Measurements from ENCODE around the gene BPTF.
"Not testable (repeated sequence)": the region's sequence is repeated elsewhere in the genome, so short reads cannot be mapped to it uniquely, and the experiment has no call there.

The BPTF gene

DNA sequence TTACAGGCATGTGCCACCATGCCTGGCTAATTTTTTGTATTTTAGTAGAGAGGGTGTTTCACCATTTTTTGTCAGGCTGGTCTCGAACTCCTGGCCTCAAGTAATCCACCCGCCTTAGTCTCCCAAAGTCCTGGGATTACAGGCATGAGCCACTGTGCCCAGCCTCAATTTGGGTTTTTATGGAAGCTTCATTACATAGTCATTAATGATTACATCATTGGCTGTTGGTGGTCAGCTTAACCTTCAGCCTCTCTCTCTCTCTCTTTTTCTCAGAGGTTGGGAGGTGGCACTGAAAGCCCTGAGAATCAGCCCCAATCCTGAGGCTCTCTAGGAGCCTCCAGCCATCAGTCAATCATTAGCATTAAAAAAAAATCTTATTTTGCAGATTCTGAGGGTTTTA, 125.6 kb downstream of the BPTF start:
- H3K4me3 ChIP-seq (ENCODE audit: low read length), result no peak overlapping the region
- no peak for DNase-seq (ENCODE audit: low read depth)
- TF ChIP-seq, protein P1, sequence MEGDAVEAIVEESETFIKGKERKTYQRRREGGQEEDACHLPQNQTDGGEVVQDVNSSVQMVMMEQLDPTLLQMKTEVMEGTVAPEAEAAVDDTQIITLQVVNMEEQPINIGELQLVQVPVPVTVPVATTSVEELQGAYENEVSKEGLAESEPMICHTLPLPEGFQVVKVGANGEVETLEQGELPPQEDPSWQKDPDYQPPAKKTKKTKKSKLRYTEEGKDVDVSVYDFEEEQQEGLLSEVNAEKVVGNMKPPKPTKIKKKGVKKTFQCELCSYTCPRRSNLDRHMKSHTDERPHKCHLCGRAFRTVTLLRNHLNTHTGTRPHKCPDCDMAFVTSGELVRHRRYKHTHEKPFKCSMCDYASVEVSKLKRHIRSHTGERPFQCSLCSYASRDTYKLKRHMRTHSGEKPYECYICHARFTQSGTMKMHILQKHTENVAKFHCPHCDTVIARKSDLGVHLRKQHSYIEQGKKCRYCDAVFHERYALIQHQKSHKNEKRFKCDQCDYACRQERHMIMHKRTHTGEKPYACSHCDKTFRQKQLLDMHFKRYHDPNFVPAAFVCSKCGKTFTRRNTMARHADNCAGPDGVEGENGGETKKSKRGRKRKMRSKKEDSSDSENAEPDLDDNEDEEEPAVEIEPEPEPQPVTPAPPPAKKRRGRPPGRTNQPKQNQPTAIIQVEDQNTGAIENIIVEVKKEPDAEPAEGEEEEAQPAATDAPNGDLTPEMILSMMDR (IDR thresholded peaks at IDR 0.05; ENCODE audit: insufficient read depth, low read depth, low read length, missing control alignments), result no peak

DNA sequence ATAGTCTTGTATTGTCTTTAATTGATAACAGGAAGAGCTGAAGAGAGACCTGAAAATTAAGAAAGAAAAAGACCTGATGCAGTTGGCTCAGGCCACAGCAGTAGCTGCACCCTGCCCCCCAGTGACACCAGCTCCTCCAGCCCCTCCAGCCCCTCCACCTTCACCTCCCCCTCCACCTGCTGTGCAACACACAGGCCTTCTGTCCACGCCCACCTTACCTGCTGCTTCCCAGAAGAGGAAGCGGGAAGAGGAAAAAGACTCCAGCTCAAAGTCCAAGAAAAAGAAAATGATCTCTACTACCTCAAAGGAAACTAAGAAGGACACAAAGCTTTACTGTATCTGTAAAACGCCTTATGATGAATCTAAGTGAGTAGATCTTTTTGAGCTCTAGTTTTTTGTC, 134.2 kb downstream of the BPTF start:
- no peak overlapping the region for H3K4me3 ChIP-seq (ENCODE audit: low read length)
- DNase-seq (ENCODE audit: low read depth), result no peak
- TF ChIP-seq, protein P1 (IDR thresholded peaks at IDR 0.05; ENCODE audit: insufficient read depth, low read depth, low read length, missing control alignments), result no peak

DNA sequence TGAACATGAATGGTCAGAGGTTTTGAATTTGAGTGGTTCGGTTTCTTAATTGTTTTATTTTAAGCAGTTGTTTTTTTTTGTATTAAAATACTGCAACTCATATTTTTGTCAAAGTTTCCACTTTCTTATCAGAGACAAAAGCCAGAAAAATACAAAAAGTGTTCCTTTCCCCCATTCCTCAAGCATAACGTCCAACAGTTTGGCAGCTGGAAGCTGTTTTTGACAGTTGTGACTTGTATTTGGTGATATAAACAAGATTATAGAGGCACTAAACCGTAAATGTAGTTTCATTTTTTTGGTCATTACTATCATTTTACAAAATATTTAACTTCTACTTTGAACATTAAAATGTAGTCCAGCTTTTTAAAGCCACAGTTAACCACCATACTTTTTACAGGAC, 135.0 kb downstream of the BPTF start:
- not testable (repeated sequence) for DNase-seq (ENCODE audit: low read depth); H3K4me3 ChIP-seq (ENCODE audit: low read length)

DNA sequence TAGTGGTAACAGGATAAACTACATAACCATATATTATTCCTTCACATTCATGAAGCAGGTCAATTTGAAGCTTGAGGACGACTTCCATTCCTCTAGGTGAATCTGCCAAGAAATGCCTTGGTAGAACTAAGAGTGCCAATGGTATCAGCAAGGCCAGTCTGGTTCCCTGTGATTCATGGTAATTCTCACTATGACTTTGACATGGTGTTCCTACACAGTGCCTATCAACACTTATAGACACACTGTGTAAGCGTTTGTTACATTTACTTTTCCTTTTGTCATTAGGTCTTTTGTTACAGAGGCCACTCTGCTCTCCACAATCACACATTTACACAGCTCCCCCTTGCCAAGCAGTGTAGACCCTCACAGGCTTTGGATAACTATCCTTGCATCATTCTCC, 136.9 kb downstream of the BPTF start:
- DNase-seq (ENCODE audit: low read depth); H3K4me3 ChIP-seq (ENCODE audit: low read length): not testable (repeated sequence)

- H3K4me3 ChIP-seq (ENCODE audit: low read length), result not testable (repeated sequence)
- TF ChIP-seq, protein P1 (IDR thresholded peaks at IDR 0.05; ENCODE audit: insufficient read depth, low read depth, low read length, missing control alignments), result peak; percentile 61
- DNase-seq (ENCODE audit: low read depth), result peak; percentile 73
Measured at GRCh38 chr17:67963145-67963572, 137.9 kb downstream of the BPTF start.

DNA sequence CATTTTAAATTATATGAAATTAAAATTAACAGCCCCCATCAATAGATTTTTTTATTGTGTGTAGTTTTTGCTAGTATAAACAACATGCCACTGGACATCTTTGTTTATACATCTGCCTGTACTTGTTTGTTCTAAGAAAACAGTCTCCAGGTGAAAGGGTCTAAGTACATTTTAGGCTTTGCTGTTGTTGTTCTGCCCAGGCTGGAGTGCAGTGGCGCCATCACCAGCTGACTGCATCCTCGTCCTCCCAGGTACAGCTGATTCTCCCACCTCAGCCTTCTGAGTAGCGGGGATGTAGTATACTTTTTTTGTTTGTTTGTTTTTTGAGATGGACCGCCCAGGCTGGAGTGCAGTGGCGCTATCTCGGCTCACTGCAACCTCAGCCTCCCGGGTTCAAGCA, 145.5 kb downstream of the BPTF start:
- TF ChIP-seq, protein P1 (IDR thresholded peaks at IDR 0.05; ENCODE audit: insufficient read depth, low read depth, low read length, missing control alignments), result no peak
- no peak overlapping the region for H3K4me3 ChIP-seq (ENCODE audit: low read length)
- no peak for DNase-seq (ENCODE audit: low read depth)

DNA sequence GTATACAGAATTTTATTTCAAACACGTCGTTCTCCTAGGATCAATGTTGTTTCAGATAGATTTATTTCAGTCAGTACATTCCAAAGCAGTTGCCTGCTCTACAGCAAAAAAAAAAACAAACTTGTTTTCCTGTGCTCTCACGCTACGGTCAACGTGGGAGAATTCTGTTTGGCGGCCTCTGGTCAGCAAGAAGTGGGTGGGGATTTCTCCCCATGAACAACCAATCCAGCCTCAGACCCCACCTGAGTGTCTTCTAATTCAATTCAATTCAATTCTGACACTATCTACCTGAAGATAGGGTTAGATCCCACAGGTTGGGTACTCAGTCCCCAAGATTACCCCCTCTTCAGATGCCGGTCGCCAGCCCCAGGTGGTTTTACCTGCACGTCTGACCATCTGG, 148.9 kb downstream of the BPTF start:
- no peak overlapping the region for H3K4me3 ChIP-seq (ENCODE audit: low read length)
- TF ChIP-seq, protein P1 (IDR thresholded peaks at IDR 0.05; ENCODE audit: insufficient read depth, low read depth, low read length, missing control alignments), result no peak
- no peak for DNase-seq (ENCODE audit: low read depth)

GRCh38 chr17:67974598-67975066, 149.3 kb downstream of the BPTF start:
- no peak overlapping the region for H3K4me3 ChIP-seq (ENCODE audit: low read length)
- TF ChIP-seq, protein P1 (IDR thresholded peaks at IDR 0.05; ENCODE audit: insufficient read depth, low read depth, low read length, missing control alignments), result no peak
- no peak for DNase-seq (ENCODE audit: low read depth)

- H3K4me3 ChIP-seq (ENCODE audit: low read length), result not testable (repeated sequence)
Measured at GRCh38 chr17:67976306-67976705, 151.0 kb downstream of the BPTF start.

More at GRCh38 chr17:67976306-67976705, 151.0 kb downstream of the BPTF start:
- not testable (repeated sequence) for DNase-seq (ENCODE audit: low read depth)

Measured in epithelial cell of esophagus (primary cell).